OCI-LY7 (cell line): ENCODE data around the gene CKAP4. TPM values are rescaled to one million over a fixed set of nuclear protein-coding genes. Genes with fewer than 3 reads are reported as not detected.

ENCODE experiments used
- BruUV-seq: library from RNA; stranded (reverse); fragments of 400-500 nt; replicated peaks from 2 replicates; lab custom pipeline; 2021; lab: Mats Ljungman, UMichigan
- CTCF ChIA-PET: fragments of 300-600 bp; sonication (Branson Sonifier 250); formaldehyde crosslinking; loops from one replicate; lab custom pipeline; 2022; ENCODE audit warnings: antibody characterized with exemption; ENCODE audit not compliant: unreplicated experiment; lab: Charles Lee
- POLR2A ChIA-PET: fragments of 300-600 bp; sonication (Branson Sonifier 250); formaldehyde crosslinking; loops from one replicate; lab custom pipeline; 2022; ENCODE audit warnings: antibody characterized with exemption; lab: Charles Lee
- DNase-seq: peaks from one replicate; pipeline ENCODE4 v3.0.0-alpha.2; 2015; ENCODE audit warnings: low spot score
- H2AFZ ChIP-seq: fragments of 200-600 bp; sonication (generic), shearing (Covaris generic); 2 replicates; pipeline ENCODE4 v1.6.1; 2014; ENCODE audit warnings: mild to moderate bottlenecking, antibody characterized with exemption, low read length, moderate library complexity
- H3K27ac ChIP-seq: fragments of 200-600 bp; sonication (generic); 2 replicates; pipeline ENCODE4 v1.5.1; 2014; ENCODE audit warnings: mixed run types, low read depth, mild to moderate bottlenecking, moderate library complexity, low read length, inconsistent platforms; ENCODE audit not compliant: poor library complexity, severe bottlenecking
- H3K36me3 ChIP-seq: fragments of 200-600 bp; sonication (generic); 2 replicates; pipeline ENCODE4 v1.6.1; 2014; ENCODE audit warnings: mild to moderate bottlenecking, antibody characterized with exemption, low read length, moderate library complexity, mixed read lengths; ENCODE audit not compliant: insufficient read depth
- H3K4me1 ChIP-seq: fragments of 200-600 bp; sonication (generic); 2 replicates; pipeline ENCODE4 v1.5.1; 2014; ENCODE audit warnings: mild to moderate bottlenecking, low read length; ENCODE audit not compliant: insufficient read depth, poor library complexity, severe bottlenecking
- H3K4me2 ChIP-seq: fragments of 200-600 bp; sonication (generic); 2 replicates; pipeline ENCODE4 v1.6.1; 2014; ENCODE audit warnings: mild to moderate bottlenecking, low read length
- H3K4me3 ChIP-seq: fragments of 200-600 bp; sonication (generic); 2 replicates; pipeline ENCODE4 v1.5.1; 2014; ENCODE audit warnings: mild to moderate bottlenecking, low read depth, low read length; ENCODE audit not compliant: poor library complexity, severe bottlenecking
- H3K79me2 ChIP-seq: fragments of 200-600 bp; sonication (generic); 2 replicates; pipeline ENCODE4 v1.6.1; 2016; ENCODE audit warnings: low read depth, mild to moderate bottlenecking, low read length, moderate library complexity, mixed read lengths; ENCODE audit not compliant: insufficient read depth
- H3K9me2 ChIP-seq: fragments of 200-600 bp; sonication (generic); 2 replicates; pipeline ENCODE4 v1.6.1; 2016; ENCODE audit warnings: mild to moderate bottlenecking, low read length, mixed read lengths; ENCODE audit not compliant: insufficient read depth
- H3K9me3 ChIP-seq: fragments of 200-600 bp; sonication (generic); 2 replicates; pipeline ENCODE4 v1.6.1; 2014; ENCODE audit warnings: mild to moderate bottlenecking, mixed run types, low read length, mixed read lengths
- H4K20me1 ChIP-seq: fragments of 200-600 bp; sonication (generic); 2 replicates; pipeline ENCODE4 v1.6.1; 2014; ENCODE audit warnings: mild to moderate bottlenecking, antibody characterized with exemption, low read length, moderate library complexity, mixed read lengths; ENCODE audit not compliant: insufficient read depth
- EZH2phosphoT487 ChIP-seq: fragments of 200-600 bp; sonication (generic); IDR thresholded peaks from 2 replicates; pipeline ENCODE4 v1.6.1; 2018; ENCODE audit warnings: low read depth, borderline replicate concordance, mild to moderate bottlenecking, mixed run types, antibody characterized with exemption, low read length, moderate library complexity, mixed read lengths
- intact Hi-C: fragments of 100-400 bp; cut with micrococcal nuclease; formaldehyde crosslinking; loops from one replicate; pipeline ENCODE4 v1.10.0; 2022; ENCODE audit not compliant: unreplicated experiment
- total RNA-seq, 2 experiments: library from RNA; depleted of rRNA in 1 of 2; stranded (reverse); fragments of >200 nt in 1 of 2; shearing (Covaris generic) in 1 of 2; gene quantifications; 2 replicates each; pipeline ENCODE4 v1.2.3, GENCODE V29; 2014 to 2022
- TF ChIP-seq, protein P1 (sequence below): fragments of 200-600 bp; sonication (generic); conservative IDR thresholded peaks from 2 replicates; pipeline ENCODE4 v1.5.1; 2014; ENCODE audit warnings: mild to moderate bottlenecking, antibody characterized with exemption, low read length, moderate library complexity, mixed read lengths

Gene CKAP4
- total RNA-seq, 2 experiments from 2014 or later = 17.5 to 40.5 TPM

DNA sequence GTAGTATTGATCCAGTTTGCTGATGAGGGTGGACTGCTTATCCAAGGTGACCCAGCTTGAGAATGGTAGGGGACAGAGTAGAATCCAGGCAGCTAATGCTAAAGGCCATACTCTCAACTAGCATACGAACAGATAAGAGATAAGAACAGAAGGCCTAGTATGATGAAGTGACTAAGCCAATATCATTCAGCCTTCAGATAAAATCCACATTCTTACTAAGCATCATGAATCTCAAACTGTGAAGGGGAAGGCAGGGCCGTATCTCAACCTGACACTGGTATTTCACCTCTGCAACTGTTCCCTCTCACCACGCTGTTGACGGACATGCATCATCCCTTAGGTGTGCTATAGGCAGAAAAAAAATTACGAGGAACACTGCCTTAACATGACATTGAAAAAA, 8.1 kb upstream of the CKAP4 start:
- Histone ChIP-seq H4K20me1 (no peaks in the 10 kb centered on the region), H3K79me2 (no peaks in the 10 kb centered on the region), H3K36me3 (no peaks in the 10 kb centered on the region), H3K4me1 (peaks cover 12% of the 10 kb centered on the region), H3K27ac (no peak overlapping the region), H3K9me2 (no peaks in the 10 kb centered on the region), H3K9me3 (no peaks in the 10 kb centered on the region), H3K4me2 (no peak overlapping the region), H3K4me3 (no peak overlapping the region), H2AFZ (no peak overlapping the region)
- intact Hi-C loops = no loop called here
- BruUV-seq = no TSS peak
- TF ChIP-seq, protein P1, sequence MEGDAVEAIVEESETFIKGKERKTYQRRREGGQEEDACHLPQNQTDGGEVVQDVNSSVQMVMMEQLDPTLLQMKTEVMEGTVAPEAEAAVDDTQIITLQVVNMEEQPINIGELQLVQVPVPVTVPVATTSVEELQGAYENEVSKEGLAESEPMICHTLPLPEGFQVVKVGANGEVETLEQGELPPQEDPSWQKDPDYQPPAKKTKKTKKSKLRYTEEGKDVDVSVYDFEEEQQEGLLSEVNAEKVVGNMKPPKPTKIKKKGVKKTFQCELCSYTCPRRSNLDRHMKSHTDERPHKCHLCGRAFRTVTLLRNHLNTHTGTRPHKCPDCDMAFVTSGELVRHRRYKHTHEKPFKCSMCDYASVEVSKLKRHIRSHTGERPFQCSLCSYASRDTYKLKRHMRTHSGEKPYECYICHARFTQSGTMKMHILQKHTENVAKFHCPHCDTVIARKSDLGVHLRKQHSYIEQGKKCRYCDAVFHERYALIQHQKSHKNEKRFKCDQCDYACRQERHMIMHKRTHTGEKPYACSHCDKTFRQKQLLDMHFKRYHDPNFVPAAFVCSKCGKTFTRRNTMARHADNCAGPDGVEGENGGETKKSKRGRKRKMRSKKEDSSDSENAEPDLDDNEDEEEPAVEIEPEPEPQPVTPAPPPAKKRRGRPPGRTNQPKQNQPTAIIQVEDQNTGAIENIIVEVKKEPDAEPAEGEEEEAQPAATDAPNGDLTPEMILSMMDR = no peak
- TF ChIP-seq EZH2phosphoT487 = no peak
- ChIA-PET CTCF (no interaction called here), POLR2A (interaction anchor here (0.7 to 1.6 kb wide), 2 partner anchors 12 to 27 kb away, joined by 3 read pairs; no protein-coding TSS in a partner anchor)
- DNase-seq = no peak

GRCh38 chr12:106255493-106255892, 7.7 kb upstream of the CKAP4 start:
- ChIA-PET CTCF (no interaction called here), POLR2A (interaction anchor here (1.6 kb wide), 1 partner anchor 11 kb away, joined by 3 read pairs; no protein-coding TSS in a partner anchor)

GRCh38 chr12:106254724-106255123, 6.9 kb upstream of the CKAP4 start:
- H4K20me1 ChIP-seq = no peaks in the 10 kb centered on the region
- H3K79me2 ChIP-seq = no peaks in the 10 kb centered on the region
- H3K4me3 ChIP-seq = no peak overlapping the region
- no peak for DNase-seq
- no peaks in the 10 kb centered on the region for H3K36me3 ChIP-seq
- POLR2A ChIA-PET = interaction anchor here (1.4 to 1.6 kb wide), 2 partner anchors 11 to 18 kb away, joined by 3 to 4 read pairs; no protein-coding TSS in a partner anchor
- no peak overlapping the region for H3K27ac ChIP-seq
- CTCF ChIA-PET = interaction anchor here (1.0 kb wide), 1 partner anchor 31 kb away, joined by 3 read pairs; no protein-coding TSS in a partner anchor
- no peak overlapping the region for H3K4me2 ChIP-seq
- no peak for TF ChIP-seq EZH2phosphoT487
- TF ChIP-seq, protein P1 = no peak
- no peaks in the 10 kb centered on the region for H3K9me3 ChIP-seq
- peaks cover 24% of the 10 kb centered on the region for H3K4me1 ChIP-seq
- no TSS peak for BruUV-seq
- H2AFZ ChIP-seq = no peak overlapping the region
- H3K9me2 ChIP-seq = no peaks in the 10 kb centered on the region
- intact Hi-C loops = no loop called here

More at GRCh38 chr12:106255493-106255892, 7.7 kb upstream of the CKAP4 start:
- DNase-seq = no peak
- Histone ChIP-seq H3K79me2 (no peaks in the 10 kb centered on the region), H3K4me3 (no peak overlapping the region), H3K9me3 (no peaks in the 10 kb centered on the region), H3K4me1 (peaks cover 17% of the 10 kb centered on the region), H3K36me3 (no peaks in the 10 kb centered on the region), H3K4me2 (no peak overlapping the region), H3K27ac (no peak overlapping the region), H2AFZ (no peak overlapping the region), H3K9me2 (no peaks in the 10 kb centered on the region), H4K20me1 (no peaks in the 10 kb centered on the region)
- intact Hi-C loops = no loop called here
- BruUV-seq = no TSS peak
- TF ChIP-seq, protein P1 = no peak
- TF ChIP-seq EZH2phosphoT487 = no peak
